ENCODE results near the gene PTDSS2.
"Not testable (repeated sequence)": the region's sequence is repeated elsewhere in the genome, so short reads cannot be mapped to it uniquely, and the experiment has no call there.

GRCh38 chr11:401196-401595 lies 48.9 kb upstream of the PTDSS2 start:
- not testable (repeated sequence) for TF ChIP-seq CTCF (IDR thresholded peaks at IDR 0.05; ENCODE audit: low read depth, low read length, poor library complexity, severe bottlenecking); EZH2phosphoT487 (IDR thresholded peaks at IDR 0.05; ENCODE audit: borderline replicate concordance, low read length)

All from DOHH2 (cell line).